Glutamatergic neuron (in vitro differentiated cells): Measurements from ENCODE around the gene ABCA4. TPM values are rescaled to one million over a fixed set of nuclear protein-coding genes. Genes with fewer than 3 reads are reported as not detected.

Source experiments
- DNase-seq: peaks from one replicate; pipeline ENCODE4 v3.0.0; 2022
- H3K27ac Mint-ChIP-seq: one replicate; pipeline ENCODE4 v1.8.0; 2020; ENCODE audit warnings: mild to moderate bottlenecking, mixed read lengths, inconsistent platforms; ENCODE audit not compliant: unreplicated experiment
- H3K27me3 Mint-ChIP-seq: one replicate; pipeline ENCODE4 v1.8.0; 2020; ENCODE audit warnings: mild to moderate bottlenecking, moderate library complexity, mixed read lengths, inconsistent platforms; ENCODE audit not compliant: unreplicated experiment
- H3K36me3 Mint-ChIP-seq: one replicate; pipeline ENCODE4 v1.8.0; 2020; ENCODE audit warnings: mild to moderate bottlenecking, mixed read lengths, inconsistent platforms; ENCODE audit not compliant: unreplicated experiment
- H3K4me1 Mint-ChIP-seq: one replicate; pipeline ENCODE4 v1.8.0; 2020; ENCODE audit warnings: mild to moderate bottlenecking, low read depth, mixed read lengths, inconsistent platforms; ENCODE audit not compliant: unreplicated experiment
- H3K4me3 Mint-ChIP-seq: one replicate; pipeline ENCODE4 v1.8.0; 2020; ENCODE audit warnings: mild to moderate bottlenecking, mixed read lengths, inconsistent platforms; ENCODE audit not compliant: unreplicated experiment
- H3K9me3 Mint-ChIP-seq: one replicate; pipeline ENCODE4 v1.8.0; 2020; ENCODE audit warnings: mild to moderate bottlenecking, moderate library complexity, mixed read lengths, inconsistent platforms; ENCODE audit not compliant: unreplicated experiment
- CTCF ChIP-seq: fragments of 200-600 bp; sonication (generic); IDR thresholded peaks from one replicate; pipeline ENCODE4 v1.5.0; 2021; ENCODE audit not compliant: partially characterized antibody, unreplicated experiment
- total RNA-seq: library from RNA; stranded (reverse); fragmentation: NEBNext Ultra II Directional; extraction: Animal tissue kit (Norgen Biotek cat#: 25700); gene quantifications from one replicate; pipeline ENCODE4 v1.2.1, GENCODE V29; 2021; ENCODE audit not compliant: unreplicated experiment

ABCA4 gene
- total RNA-seq, 1 donor from 2014 or later, result 0.61 TPM

- H3K9me3 Mint-ChIP-seq, result peaks cover 18% of the 10 kb centered on the region
- peaks cover 6% of the 10 kb centered on the region for H3K27me3 Mint-ChIP-seq
- H3K4me1 Mint-ChIP-seq, result peaks cover 35% of the 10 kb centered on the region
- no peak for DNase-seq
- no peak overlapping the region for H3K4me3 Mint-ChIP-seq
- peaks cover 4% of the 10 kb centered on the region for H3K36me3 Mint-ChIP-seq
- no peak for TF ChIP-seq CTCF
- H3K27ac Mint-ChIP-seq, result no peak overlapping the region
Measured at GRCh38 chr1:94015489-94015817, 105.5 kb downstream of the ABCA4 start.

- H3K27me3 Mint-ChIP-seq, result peaks cover 4% of the 10 kb centered on the region
Measured at GRCh38 chr1:94014635-94015488, 106.1 kb downstream of the ABCA4 start.

GRCh38 chr1:94014087-94014486 is 106.9 kb downstream of the ABCA4 start:
- peaks cover 4% of the 10 kb centered on the region for H3K36me3 Mint-ChIP-seq
- H3K9me3 Mint-ChIP-seq, result peaks cover 18% of the 10 kb centered on the region
- H3K27ac Mint-ChIP-seq, result peak overlapping the region; percentile 94
- peaks cover 35% of the 10 kb centered on the region for H3K4me1 Mint-ChIP-seq
- no peak overlapping the region for H3K4me3 Mint-ChIP-seq
- peaks cover 4% of the 10 kb centered on the region for H3K27me3 Mint-ChIP-seq
- no peak for DNase-seq
- no peak for TF ChIP-seq CTCF

More at GRCh38 chr1:94014635-94015488, 106.1 kb downstream of the ABCA4 start:
- no peak overlapping the region for H3K4me3 Mint-ChIP-seq
- H3K9me3 Mint-ChIP-seq, result peaks cover 18% of the 10 kb centered on the region
- no peak for DNase-seq
- peak overlapping the region; percentile 48 for H3K27ac Mint-ChIP-seq
- H3K4me1 Mint-ChIP-seq, result peaks cover 35% of the 10 kb centered on the region
- peaks cover 4% of the 10 kb centered on the region for H3K36me3 Mint-ChIP-seq
- TF ChIP-seq CTCF, result no peak

- Mint-ChIP-seq H3K4me1 (peaks cover 35% of the 10 kb centered on the region), H3K4me3 (peak overlapping the region; percentile 68), H3K9me3 (peaks cover 18% of the 10 kb centered on the region), H3K36me3 (peaks cover 4% of the 10 kb centered on the region), H3K27me3 (peaks cover 4% of the 10 kb centered on the region), H3K27ac (peak overlapping the region; percentile 94)
- peak; percentile 58 for DNase-seq
- no peak for TF ChIP-seq CTCF
Measured at GRCh38 chr1:94013367-94013878, 107.5 kb downstream of the ABCA4 start.
